Liver (tissue), 9 donors: ENCODE results near the gene NLRC5. TPM values are rescaled to one million over a fixed set of nuclear protein-coding genes. Genes with fewer than 3 reads are reported as not detected.

Source experiments
- DNase-seq: peaks from one replicate; pipeline ENCODE4 v3.0.0-alpha.2; 2017; ENCODE audit warnings: low spot score
- H3K27ac ChIP-seq, 2 donors: one replicate each; pipeline ENCODE4 v1.7.0; 2013; ENCODE audit warnings: inconsistent platforms in 2 of 2, low read length in 2 of 2, control low read depth in 1 of 2, low read depth in 1 of 2, mild to moderate bottlenecking in 1 of 2
- H3K27me3 ChIP-seq, 4 donors: one replicate each; pipeline versions ENCODE4 v1.6.1 to v1.7.0; 2013; ENCODE audit warnings: low read length in 3 of 4, inconsistent platforms in 1 of 4, mild to moderate bottlenecking in 1 of 4, moderate library complexity in 1 of 4; ENCODE audit not compliant: control insufficient read depth in 4 of 4, insufficient read depth in 4 of 4
- H3K36me3 ChIP-seq, 4 donors: one replicate each; pipeline versions ENCODE4 v1.6.1 to v1.7.0; 2013; ENCODE audit warnings: low read length in 3 of 4, mild to moderate bottlenecking in 3 of 4, low read depth in 1 of 4, moderate library complexity in 1 of 4; ENCODE audit not compliant: control insufficient read depth in 4 of 4, insufficient read depth in 3 of 4
- H3K4me1 ChIP-seq, 4 donors: one replicate each; pipeline versions ENCODE4 v1.6.1 to v1.7.0; 2013; ENCODE audit warnings: low read length in 3 of 4, mild to moderate bottlenecking in 3 of 4, moderate library complexity in 1 of 4; ENCODE audit not compliant: control insufficient read depth in 4 of 4, insufficient read depth in 4 of 4
- H3K4me3 ChIP-seq, 3 donors: one replicate each; pipeline versions ENCODE4 v1.6.1 to v1.7.0; 2013; ENCODE audit warnings: low read length in 3 of 3, control low read depth in 1 of 3, low read depth in 1 of 3, mild to moderate bottlenecking in 1 of 3
- H3K9ac ChIP-seq, 2 donors: one replicate each; pipeline ENCODE4 v1.7.0; 2013; ENCODE audit warnings: low read length in 2 of 2, mild to moderate bottlenecking in 2 of 2, moderate library complexity in 2 of 2, control low read depth in 1 of 2, low read depth in 1 of 2
- H3K9me3 ChIP-seq, 4 donors: one replicate each; pipeline versions ENCODE4 v1.6.1 to v1.7.0; 2013; ENCODE audit warnings: low read length in 3 of 4; ENCODE audit not compliant: control insufficient read depth in 4 of 4
- ATF3 ChIP-seq: IDR thresholded peaks from 2 replicates; pipeline ENCODE4 v1.6.1; 2016; ENCODE audit warnings: antibody characterized with exemption
- CTCF ChIP-seq: fragments of 150-350 bp; IDR thresholded peaks from 2 replicates; pipeline ENCODE4 v1.5.1; 2017; ENCODE audit warnings: improper control_type of control experiment, low read depth, low read length; ENCODE audit not compliant: missing input control
- EGR1 ChIP-seq, 2 donors: IDR thresholded peaks; 2 replicates each; pipeline ENCODE4 v1.6.1; 2016 to 2018; ENCODE audit warnings: antibody characterized with exemption in 2 of 2, low read depth in 2 of 2
- FOXA1 ChIP-seq: IDR thresholded peaks from 2 replicates; pipeline ENCODE4 v1.6.1; 2016; ENCODE audit warnings: antibody characterized with exemption
- FOXA2 ChIP-seq: IDR thresholded peaks from 2 replicates; pipeline ENCODE4 v1.6.1; 2016; ENCODE audit warnings: antibody characterized with exemption
- GABPA ChIP-seq, 2 donors: IDR thresholded peaks in 1 of 2; conservative IDR thresholded peaks in 1 of 2; 2 replicates each; pipeline ENCODE4 v1.6.1; 2016; ENCODE audit warnings: antibody characterized with exemption in 2 of 2, mild to moderate bottlenecking in 1 of 2, moderate library complexity in 1 of 2
- HNF4A ChIP-seq, 2 donors: conservative IDR thresholded peaks; 2 replicates each; pipeline ENCODE4 v1.6.1; 2016; ENCODE audit warnings: antibody characterized with exemption in 2 of 2, mild to moderate bottlenecking in 2 of 2
- HNF4G ChIP-seq: IDR thresholded peaks from 2 replicates; pipeline ENCODE4 v1.6.1; 2016; ENCODE audit warnings: antibody characterized with exemption
- JUND ChIP-seq, 2 donors: IDR thresholded peaks; 2 replicates each; pipeline ENCODE4 v1.6.1; 2016; ENCODE audit warnings: antibody characterized with exemption in 2 of 2
- MAX ChIP-seq: IDR thresholded peaks from 2 replicates; pipeline ENCODE4 v1.6.1; 2016; ENCODE audit warnings: antibody characterized with exemption
- NR2F2 ChIP-seq: IDR thresholded peaks from 2 replicates; pipeline ENCODE4 v1.6.1; 2016; ENCODE audit warnings: antibody characterized with exemption
- RAD21 ChIP-seq, 2 donors: IDR thresholded peaks; 2 replicates each; pipeline ENCODE4 v1.6.1; 2016; ENCODE audit warnings: antibody characterized with exemption in 2 of 2, mild to moderate bottlenecking in 2 of 2
- REST ChIP-seq: IDR thresholded peaks from 2 replicates; pipeline ENCODE4 v1.6.1; 2016; ENCODE audit warnings: antibody characterized with exemption, mild to moderate bottlenecking
- RXRA ChIP-seq, 2 donors: IDR thresholded peaks; 2 replicates each; pipeline ENCODE4 v1.6.1; 2017 to 2018; ENCODE audit warnings: antibody characterized with exemption in 2 of 2, mild to moderate bottlenecking in 1 of 2
- SP1 ChIP-seq: IDR thresholded peaks from 2 replicates; pipeline ENCODE4 v1.6.1; 2018; ENCODE audit warnings: antibody characterized with exemption, mild to moderate bottlenecking
- TAF1 ChIP-seq: conservative IDR thresholded peaks from 2 replicates; pipeline ENCODE4 v1.6.1; 2016; ENCODE audit warnings: antibody characterized with exemption, mild to moderate bottlenecking
- YY1 ChIP-seq: IDR thresholded peaks from 2 replicates; pipeline ENCODE4 v1.6.1; 2016; ENCODE audit warnings: antibody characterized with exemption, mild to moderate bottlenecking
- ZBTB33 ChIP-seq: IDR thresholded peaks from 2 replicates; pipeline ENCODE4 v1.6.1; 2016; ENCODE audit warnings: antibody characterized with exemption
- WGBS: extraction: QIAGEN DNeasy Blood & Tissue Kit; methylation state at CpG from one replicate; pipeline ENCODE4 v1.1.7; 2013; 5-methylcytosine and 5-hydroxymethylcytosine counted together
- polyA plus RNA-seq, 2 donors: library from polyadenylated mRNA; stranded (reverse) in 1 of 2; unstranded in 1 of 2; fragments of 200-250 nt in 1 of 2; fragments of >200 nt in 1 of 2; fragmentation: Nextera tagmentation in 1 of 2; extraction: Ambion mirVana in 1 of 2; gene quantifications; one replicate each; pipeline versions ENCODE4 v1.2.1 to v1.2.3, GENCODE V29; 2013 to 2015
- total RNA-seq, 2 donors: library from RNA; depleted of rRNA; stranded (reverse); fragments of >200 nt; gene quantifications; one replicate each; pipeline ENCODE4 v1.2.3, GENCODE V29; 2014
- donor health status: healthy.
- donor health status: healthy.
- donor health status: healthy.
- donor health status: healthy.
- donor health status: healthy.

Gene NLRC5
- total and polyA plus RNA-seq, 4 donors = 4.7 to 23.3 (median 8.8) TPM

- DNase-seq = no peak
- Histone ChIP-seq H3K4me3 (no peak overlapping the region), H3K4me1 (peaks cover 0 to 4% (median 1%) of the 10 kb centered on the region in 4 donors), H3K9ac (no peak overlapping the region), H3K27me3 (no peaks in the 10 kb centered on the region), H3K9me3 (no peaks in the 10 kb centered on the region), H3K27ac (no peak overlapping the region), H3K36me3 (no peaks in the 10 kb centered on the region)
- 95% methylated on average over 3 of the region's 3 CpGs for WGBS
- TF ChIP-seq EGR1 (IDR thresholded peaks at IDR 0.05; ENCODE audit: low read depth in 2 of 2) (no peak), RXRA (IDR thresholded peaks at IDR 0.05) (no peak), FOXA2 (no peak), ZBTB33 (no peak), NR2F2 (no peak), JUND (IDR thresholded peaks at IDR 0.05) (no peak), CTCF (no peak), HNF4G (no peak), RAD21 (IDR thresholded peaks at IDR 0.05) (no peak), GABPA (IDR thresholded peaks at IDR 0.05 in 1 of 2, conservative IDR thresholded peaks at IDR 0.05 in 1 of 2) (no peak), YY1 (no peak), FOXA1 (no peak), REST (no peak), TAF1 (no peak), MAX (no peak), SP1 (no peak), ATF3 (no peak), HNF4A (conservative IDR thresholded peaks at IDR 0.05) (no peak)
Observed at GRCh38 chr16:56971768-56972043, 17.7 kb upstream of the NLRC5 start.
